HG02571 (cell line): Measurements from ENCODE around the gene HS3ST4.

Experiments
- ATAC-seq: cut with Tn5 transposase; IDR thresholded peaks from one replicate; pipeline ENCODE4 v1.9.1; 2021; ENCODE audit warnings: mild to moderate bottlenecking, moderate library complexity; ENCODE audit not compliant: unreplicated experiment

The HS3ST4 gene

DNA sequence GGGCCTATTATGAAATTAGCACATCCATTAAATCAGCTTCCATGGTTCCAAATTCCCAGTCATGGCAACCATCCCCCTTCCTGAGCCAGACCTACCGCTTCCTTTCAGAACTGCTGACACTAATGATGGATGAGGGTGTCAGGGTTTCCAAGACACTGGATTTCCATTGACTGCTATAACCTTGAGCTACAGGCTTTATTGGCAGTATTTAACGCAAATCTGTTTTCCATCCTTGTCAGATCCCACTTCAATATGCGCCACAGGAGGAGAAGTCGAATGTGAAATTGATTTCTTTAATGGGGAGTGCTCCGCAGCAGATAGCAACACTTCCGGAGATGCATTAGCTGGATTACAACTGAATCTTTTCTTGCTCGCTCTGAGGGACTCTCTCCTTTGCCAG, 197.1 kb downstream of the HS3ST4 start:
- ATAC-seq: no peak

DNA sequence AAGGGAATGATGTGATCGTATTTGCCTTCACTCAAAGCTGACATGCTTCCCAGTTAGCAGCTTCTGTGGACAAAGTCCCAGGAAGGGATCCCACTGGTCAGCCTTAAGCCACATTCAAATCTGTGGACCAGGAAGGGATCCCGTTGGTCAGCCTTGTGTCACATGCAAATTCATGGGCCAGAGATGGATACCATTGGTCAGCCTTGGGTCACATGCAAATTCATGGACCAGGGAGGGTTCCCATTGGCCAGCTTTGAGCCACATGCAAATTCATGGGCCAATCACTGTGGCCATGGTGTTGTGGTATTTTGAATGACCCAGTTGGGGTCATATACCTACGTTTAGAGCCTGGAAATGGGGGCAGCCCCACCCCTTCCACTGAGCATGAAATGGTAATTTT, 201.6 kb downstream of the HS3ST4 start:
- no peak for ATAC-seq

DNA sequence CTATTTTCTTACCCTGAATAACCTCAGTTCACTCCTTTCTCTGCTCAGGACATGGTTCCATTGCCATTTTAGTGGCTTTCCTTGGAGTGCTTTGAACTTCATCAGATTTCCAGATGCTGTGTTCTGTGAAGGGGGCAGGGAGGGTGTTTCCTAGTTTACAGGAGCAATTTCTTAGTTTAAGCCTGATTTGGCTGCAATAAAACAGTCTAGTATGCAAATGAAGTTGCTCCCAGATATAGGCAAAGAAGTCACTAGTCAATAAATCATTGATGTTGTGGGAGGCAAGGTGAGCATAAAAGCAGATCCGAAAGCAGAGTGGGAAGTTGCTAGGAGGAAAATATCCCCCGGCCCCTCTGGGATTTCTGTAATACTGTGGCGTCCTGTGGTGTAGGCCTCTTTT, 202.3 kb downstream of the HS3ST4 start:
- no peak for ATAC-seq

DNA sequence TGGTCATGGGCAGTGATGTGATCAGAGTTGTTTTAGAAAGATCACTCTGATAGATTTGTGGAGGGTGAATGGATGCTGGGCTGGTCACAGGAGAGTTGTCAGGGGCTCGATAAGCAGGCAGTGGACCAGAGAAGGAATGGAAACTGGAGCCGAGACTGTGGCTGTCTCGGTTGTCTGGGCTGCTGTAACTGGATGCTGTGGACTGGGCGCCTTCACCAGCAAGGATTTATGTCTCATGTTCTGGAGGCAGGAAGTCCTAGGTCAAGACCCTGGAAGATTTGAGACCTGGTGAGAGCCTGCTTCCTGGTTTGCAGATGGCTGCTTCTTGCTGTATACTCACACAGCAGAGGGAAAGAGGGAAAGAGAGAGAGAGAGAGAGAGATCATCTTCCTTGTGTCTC, 203.6 kb downstream of the HS3ST4 start:
- no peak for ATAC-seq

DNA sequence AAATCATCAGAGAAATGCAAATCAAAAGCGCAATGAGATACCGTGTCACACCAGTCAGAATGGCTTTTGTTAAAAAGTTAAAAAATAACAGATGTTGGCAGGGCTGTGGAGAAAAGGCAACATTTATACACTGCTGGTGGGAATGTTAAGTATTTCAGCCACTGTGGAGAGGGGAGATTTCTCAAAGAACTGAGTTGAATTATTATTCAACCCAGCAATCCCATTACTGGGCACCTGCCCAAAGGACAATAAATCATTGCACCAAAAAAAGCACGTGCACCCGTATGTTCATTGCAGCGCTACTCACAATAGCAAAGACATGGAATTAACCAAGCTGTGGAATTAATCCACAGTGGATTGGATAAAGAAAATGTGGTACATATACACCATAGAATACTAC, 204.7 kb downstream of the HS3ST4 start:
- no peak for ATAC-seq

DNA sequence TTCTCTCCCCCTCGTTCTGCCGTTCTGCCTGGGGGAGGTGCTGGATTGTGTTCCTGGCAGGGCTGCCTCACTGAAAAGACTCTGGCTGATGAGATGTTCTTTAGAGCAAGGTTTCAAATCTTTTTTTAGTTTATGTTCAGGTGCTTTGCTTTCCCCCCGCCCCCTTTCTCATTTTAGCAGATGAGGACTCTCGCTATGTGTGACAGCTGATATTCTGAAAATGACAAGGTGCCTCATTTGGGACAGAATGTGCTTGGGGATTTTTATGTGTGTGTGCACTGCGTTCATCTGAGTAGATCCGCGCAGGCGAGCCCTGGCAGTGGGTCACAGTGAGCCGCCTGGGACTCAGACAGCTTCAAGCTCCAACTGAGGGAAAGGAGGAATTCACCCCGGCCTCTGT, 205.9 kb downstream of the HS3ST4 start:
- ATAC-seq: no peak

DNA sequence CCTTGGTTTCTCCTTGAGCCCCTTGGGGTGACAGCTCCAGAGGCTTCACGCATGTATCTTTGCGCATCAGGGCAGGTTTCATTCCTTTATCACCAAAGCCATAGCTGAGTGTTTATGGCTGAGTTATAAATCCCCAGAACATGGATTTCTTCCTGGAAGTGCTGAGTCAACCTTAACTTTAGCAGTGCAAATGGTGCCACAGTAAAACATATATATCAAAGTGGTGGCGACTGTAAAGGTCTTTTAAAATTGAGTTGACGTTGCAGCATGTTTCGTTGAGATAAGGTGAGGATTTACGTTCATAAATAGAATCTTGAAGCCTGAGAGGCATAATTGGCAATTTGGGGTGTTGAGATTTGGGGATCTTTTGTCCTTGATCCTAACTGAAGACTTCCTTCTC, 214.1 kb downstream of the HS3ST4 start:
- no peak for ATAC-seq

DNA sequence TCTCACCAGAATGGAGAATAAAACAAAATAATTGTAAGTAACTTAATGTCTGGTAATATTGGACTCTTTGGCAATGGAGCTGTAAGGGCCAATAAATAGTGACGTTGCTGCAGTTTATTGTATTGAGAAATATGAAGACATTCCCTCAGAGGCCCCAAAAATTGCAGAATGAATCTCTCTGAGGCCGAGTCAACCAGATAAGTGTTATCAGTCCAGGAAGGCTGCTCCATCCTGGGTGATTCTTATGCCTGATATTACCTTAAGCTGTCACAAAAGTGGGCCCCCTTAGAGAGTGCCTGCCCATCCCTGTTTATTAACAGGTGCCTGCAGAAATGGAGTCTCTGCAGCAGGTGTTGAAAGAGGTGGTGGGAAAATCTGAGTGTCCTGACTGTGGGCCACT, 219.2 kb downstream of the HS3ST4 start:
- no peak for ATAC-seq

DNA sequence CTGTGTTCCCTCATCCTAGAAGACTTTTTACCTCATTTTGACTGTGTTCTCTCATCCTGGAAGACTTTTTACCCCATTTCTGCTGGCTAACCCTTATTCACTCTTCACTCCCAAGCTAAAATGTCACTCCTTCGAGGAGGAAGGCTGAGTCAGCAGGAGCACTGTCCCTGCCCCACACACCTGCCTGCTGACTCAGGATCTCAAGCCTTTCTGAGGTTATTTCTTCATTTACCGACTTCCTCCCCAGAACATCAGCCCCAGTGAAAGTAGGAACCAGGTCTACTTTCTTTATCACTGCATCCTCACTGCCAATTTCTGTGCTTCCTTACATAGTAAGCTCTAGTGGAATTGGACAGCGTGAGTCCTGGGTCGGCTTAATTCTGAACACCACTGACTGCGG, 220.6 kb downstream of the HS3ST4 start:
- ATAC-seq: no peak

DNA sequence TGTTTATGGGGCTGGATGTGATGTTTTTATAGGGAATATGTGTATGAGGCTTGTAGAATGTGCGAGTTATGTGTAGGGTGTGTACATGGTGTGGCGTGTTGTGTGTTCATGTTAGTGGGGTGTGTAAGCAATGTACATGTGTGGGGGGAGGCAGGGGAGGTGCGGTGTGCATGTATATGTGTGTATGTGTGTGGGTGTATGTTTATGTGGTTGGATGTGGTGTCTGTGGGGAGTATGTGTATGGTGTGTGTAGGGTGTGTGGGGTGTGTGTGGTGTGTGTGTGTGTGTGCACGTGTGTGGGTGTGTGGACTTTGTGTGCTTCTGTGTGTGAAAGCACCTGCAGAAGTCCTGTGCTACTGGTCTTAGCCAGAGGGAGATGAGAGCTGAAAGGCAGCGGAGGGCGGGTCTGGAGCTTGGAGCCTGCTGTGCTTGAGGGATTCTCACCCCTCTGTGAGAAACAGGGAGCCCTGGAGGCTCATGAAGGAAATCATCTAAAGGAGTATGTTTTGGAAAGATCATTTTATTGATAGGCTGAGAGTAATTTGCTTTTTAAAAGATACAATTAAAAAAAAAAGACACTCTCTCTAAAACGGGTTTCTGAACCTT, 222.7 kb downstream of the HS3ST4 start:
- ATAC-seq: no peak

DNA sequence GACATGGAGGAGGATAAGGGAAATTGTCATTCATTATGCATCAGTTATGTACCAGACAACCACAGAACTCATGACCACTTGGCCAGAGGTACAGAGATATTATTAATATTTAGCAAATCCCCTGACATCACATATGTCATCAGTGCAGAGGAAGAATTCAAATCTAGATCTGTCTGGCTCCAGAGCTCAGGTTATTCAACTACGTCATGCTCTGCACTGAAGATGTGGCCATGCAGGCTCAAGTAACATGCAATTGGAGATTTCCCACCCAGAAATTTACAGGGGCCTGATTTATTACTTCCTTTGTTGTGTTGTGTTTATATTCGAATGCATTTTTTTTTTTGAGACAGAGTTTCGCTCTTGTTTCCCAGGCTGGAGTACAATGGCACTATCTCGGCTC, 224.3 kb downstream of the HS3ST4 start:
- no peak for ATAC-seq

DNA sequence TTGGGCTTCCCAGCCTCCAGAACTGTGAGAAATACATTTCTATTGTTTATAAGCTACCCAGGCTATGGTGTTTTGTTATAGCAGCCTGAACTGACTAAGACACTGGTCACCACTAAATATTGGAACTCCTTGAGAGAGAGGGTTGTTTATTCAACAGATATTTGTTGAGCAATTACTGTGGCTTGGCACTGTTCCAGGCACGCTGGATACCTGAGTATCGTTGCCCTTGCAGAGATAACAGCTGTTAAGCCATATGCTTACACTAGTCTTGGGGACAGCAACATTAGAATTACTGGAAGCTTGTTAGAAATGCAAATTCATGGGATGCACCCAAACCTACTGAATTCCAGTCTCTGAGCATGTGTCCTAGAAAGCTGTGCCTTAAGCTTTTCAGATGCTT, 230.7 kb downstream of the HS3ST4 start:
- no peak for ATAC-seq

DNA sequence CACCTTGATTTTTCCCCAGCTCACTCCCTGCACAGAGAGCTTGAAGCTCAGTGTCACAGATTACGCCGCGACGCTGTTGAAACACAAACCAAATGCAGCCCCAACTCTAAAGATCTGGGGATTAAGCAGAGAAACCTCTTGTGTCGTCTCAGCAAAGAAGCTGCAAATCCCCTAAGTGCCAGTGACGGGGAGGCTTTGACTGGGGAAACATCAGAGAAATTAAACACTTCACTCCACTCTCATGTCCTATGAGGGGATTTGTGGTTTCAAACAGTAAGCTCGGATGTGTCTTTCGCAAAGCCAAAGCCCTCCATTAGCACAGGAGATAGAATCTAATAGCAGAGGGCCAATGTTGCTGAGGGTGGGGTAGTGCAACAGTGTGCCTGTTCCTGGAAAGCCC, 233.7 kb downstream of the HS3ST4 start:
- ATAC-seq: no peak

DNA sequence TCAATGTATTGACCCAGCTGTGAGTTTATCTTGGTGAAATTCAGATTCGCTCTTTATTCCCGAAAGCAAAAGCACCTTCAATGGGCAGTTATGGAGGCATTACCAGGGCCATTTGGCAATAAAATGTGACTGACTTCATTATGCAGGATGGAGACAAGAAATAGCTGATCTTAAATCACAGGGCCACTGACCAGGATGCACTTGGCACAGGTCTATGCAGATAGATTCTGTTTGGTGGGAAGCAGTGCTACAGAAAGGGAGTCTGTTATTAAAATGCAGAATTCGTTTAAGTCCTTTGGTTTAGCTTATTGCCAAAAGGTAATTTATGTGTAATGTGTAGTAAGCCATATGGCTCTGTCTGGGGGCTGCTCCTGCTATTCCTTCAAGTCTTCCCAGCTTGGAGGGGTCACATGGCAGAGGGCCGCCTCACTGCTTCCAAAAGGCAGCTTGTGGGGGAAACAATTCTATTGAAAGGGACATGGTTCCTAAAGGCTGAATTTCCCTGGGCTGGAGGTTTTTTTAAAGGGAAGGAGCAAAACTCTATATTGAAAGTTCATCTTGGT, 239.8 kb downstream of the HS3ST4 start:
- no peak for ATAC-seq

DNA sequence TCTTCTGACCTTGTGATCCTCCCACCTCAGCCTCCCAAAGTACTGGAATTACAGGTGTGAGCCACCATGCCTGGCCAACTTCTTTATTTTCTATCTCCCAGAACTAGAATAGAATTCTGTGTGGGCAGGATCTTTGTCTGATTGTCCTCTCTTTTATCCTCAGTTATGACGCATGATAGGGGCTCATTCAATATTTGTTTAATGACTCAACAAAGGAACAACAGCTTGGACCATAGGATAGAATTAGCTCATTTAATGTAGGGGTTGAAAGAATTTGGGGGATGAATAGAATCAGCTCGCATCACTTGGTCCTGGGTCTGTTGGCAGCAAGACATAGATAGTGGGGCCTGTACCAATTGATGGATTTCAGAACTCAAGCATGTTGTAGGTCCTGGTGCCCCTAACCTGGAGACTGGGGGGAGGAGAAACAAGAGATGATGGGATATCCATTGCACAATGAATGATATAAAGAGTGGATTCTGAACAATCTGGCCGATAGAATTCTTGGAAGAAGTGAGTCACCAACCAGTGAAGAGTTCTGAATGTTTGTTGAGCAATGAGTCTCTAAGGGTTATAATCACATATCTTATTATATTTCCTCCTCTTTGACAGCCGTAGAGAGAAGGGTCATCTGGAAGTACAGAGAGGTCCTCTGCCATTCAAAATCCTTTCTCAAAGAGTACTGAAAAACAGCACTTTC, 250.2 kb downstream of the HS3ST4 start:
- ATAC-seq: no peak

DNA sequence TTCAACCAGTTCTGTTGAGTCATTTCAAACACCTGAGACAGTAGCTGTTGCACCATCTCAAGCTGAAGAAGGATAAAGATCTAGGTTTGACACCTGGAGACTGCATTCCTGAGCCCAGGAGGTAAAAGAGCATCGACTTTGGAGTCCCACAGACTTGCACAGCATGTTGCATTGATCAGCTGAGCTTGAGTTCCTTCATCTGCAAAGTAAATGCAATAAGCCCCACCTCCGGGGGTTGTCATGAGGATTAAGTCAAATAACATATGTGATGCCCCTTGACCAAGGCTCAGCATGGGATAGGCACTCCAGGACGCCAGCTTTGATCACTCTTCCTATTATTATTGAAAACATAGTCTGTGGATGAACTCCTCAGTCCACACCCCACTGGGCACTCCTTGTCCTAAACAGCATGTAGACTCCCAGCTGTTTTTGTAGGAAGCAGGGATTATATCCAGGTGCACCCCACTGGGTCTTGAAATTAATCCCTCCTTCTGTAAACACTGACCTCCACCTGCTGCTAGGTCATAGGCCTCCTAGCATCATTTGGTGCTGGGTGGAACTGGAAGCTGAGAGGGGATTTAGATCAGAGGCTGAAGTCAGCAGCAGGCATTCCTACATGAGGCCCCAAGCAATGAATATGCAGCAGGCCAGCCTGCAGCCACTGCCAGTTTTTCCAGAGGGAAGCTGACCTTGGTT, 259.0 kb downstream of the HS3ST4 start:
- ATAC-seq: no peak

DNA sequence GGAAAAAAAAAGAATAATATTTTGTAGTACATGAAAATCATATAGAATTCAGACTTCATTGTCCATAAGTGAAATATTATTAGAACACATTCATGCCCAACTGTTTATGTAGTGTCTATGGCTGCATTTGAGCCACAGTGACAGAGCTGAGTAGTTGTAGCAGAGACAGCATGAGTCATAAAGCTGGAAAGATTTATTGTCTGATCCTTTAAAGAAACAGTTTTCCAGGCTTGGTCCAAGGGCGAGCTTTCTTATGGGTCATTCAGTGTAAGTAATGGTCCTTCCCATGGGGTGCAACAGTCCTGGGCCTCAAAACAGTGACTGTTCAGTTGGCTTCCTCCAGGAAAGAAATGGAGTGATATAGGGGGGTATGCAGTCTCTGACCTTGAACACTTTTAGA, 260.2 kb downstream of the HS3ST4 start:
- no peak for ATAC-seq

DNA sequence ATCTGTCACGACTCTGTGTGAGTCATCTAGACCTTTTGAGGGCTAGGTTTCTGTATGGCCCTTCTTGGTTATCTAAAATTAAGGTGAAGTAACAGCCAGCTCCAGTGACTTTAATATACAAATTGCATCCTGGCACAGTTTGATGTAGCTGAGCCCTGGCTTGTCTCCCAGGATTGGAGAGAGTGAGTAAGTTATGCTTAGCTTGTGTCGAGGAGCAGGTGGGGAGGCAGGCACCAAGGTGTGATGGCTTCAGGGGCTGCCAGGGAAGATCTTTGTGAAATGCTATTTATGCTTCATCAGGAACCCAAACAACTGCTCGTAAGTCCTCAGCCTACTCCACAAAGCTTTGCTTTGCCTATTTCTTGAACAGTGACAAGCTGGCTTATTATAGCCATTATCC, 261.2 kb downstream of the HS3ST4 start:
- no peak for ATAC-seq

DNA sequence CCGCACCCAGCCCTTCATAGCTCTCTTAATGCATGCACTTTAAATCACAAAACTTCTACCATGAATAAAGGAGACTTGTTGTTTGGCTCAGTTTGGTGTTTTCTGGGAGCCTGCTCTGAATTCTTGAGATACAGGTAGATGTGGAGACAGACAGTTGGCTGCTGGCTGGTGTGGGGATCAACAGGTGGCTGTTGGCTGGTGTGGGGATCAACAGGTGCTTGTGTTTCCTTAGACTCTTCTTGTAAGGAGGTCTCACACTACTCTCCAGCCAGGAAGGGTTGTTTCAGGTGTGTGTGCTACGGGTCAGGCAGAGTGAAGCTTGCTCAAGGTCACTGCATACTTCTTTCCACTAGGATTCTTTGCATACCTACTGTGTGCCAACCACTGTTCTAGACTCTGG, 265.9 kb downstream of the HS3ST4 start:
- ATAC-seq: no peak

DNA sequence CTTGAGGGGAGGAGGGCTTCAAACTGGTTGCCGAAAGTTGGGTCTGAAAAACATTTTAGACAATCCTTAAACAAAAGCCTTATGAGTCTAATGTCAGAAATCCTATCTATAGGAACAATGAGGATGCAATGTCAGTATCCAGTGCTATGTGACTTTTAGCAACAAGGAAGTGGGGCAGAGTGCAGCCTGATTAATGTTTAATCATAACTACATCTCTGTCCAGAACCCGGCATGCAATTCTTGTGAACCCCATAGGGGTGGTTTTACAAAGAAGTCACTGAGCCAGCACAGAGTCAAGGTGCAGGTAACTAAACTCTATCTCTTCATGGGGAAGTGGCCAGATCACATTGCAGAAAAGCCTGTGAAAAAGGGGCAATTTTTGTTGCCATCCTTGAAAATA, 267.5 kb downstream of the HS3ST4 start:
- no peak for ATAC-seq

DNA sequence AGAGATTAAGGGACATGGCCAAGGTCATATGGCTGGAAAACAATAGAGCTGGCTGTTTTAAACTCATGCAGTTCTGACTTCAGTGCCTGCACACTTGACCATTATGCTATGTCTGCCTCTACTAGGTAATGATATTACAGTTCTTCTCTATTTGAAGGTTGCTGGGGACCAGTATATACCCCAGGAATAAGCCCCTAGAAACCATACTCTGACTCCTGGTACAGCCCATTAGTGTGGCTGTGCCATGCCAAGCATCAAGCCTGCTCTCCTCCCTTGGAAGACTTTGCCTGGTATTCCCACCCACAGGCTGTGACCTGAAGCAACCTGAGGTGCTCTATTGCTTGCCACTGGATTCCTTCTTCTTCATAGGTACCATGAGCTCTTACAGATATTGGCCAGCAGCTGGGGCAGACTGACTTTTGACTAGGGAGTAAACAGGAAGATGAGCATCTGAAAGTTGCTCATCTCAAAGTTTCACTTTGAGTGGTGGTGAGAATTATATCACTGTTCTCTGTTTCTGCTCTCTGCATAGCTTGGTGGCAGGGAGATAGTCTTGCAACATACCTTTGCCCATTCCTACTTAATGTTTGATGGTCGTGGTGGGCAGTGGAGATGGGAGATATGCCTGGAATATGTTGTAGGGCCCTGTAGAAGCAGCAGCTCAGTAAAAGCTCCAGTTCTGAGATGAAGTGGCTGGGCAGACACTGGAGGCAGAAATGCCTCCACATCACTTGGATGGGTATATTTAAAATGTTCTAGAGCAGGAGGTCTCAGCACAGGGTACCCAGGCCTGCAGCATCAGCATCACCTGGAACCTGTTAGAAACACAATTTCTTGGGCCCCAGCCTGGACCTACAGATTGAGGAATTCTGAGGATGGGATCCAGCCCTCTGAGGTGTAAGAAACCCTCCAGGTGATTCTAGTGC, 274.7 kb downstream of the HS3ST4 start:
- peak; percentile 80 for ATAC-seq
